ENCODE measurements around the gene PTPRM. TPM values are rescaled to one million over a fixed set of nuclear protein-coding genes. Genes with fewer than 3 reads are reported as not detected.

Gene PTPRM
- total RNA-seq, 4 donors from 2014 or later: 62.7 to 94.0 (median 76.0) TPM

GRCh38 chr18:7772510-7772888 lies 205.4 kb downstream of the PTPRM start:
- TF ChIP-seq POLR2AphosphoS5 (IDR thresholded peaks at IDR 0.05) (no peak), EP300 (IDR thresholded peaks at IDR 0.05) (no peak), POLR2A (IDR thresholded peaks at IDR 0.05; ENCODE audit: low read depth) (no peak), CTCF (IDR thresholded peaks at IDR 0.05) (no peak)
- Histone ChIP-seq H3K36me3 (no peaks in the 10 kb centered on the region), H3K27ac (replicated peaks in 1 of 4) (no peak overlapping the region), H3K4me1 (peaks cover 20 to 29% (median 23%) of the 10 kb centered on the region in 4 donors), H3K9me3 (no peaks in the 10 kb centered on the region), H3K27me3 (no peaks in the 10 kb centered on the region), H3K4me3 (no peak overlapping the region)
- no peak for DNase-seq (ENCODE audit: extremely low spot score)
- intact Hi-C loops (cut with DNase I): no loop called here

GRCh38 chr18:7772951-7773350 lies 205.8 kb downstream of the PTPRM start:
- 60% methylated on average over 2 of the region's 2 CpGs for WGBS
- Histone ChIP-seq H3K27ac (replicated peaks in 1 of 4) (no peak overlapping the region), H3K27me3 (no peaks in the 10 kb centered on the region), H3K36me3 (no peaks in the 10 kb centered on the region), H3K9me3 (no peaks in the 10 kb centered on the region), H3K4me3 (no peak overlapping the region), H3K4me1 (peaks cover 20 to 29% (median 23%) of the 10 kb centered on the region in 4 donors)
- TF ChIP-seq POLR2AphosphoS5 (IDR thresholded peaks at IDR 0.05): no peak
- no peak for TF ChIP-seq CTCF (IDR thresholded peaks at IDR 0.05)
- no peak for TF ChIP-seq POLR2A (IDR thresholded peaks at IDR 0.05; ENCODE audit: low read depth)
- TF ChIP-seq EP300 (IDR thresholded peaks at IDR 0.05): no peak
- intact Hi-C loops (cut with DNase I): no loop called here
- no peak for DNase-seq (ENCODE audit: extremely low spot score)

- H3K4me3 ChIP-seq: no peak overlapping the region
- no peaks in the 10 kb centered on the region for H3K9me3 ChIP-seq
- peaks cover 20 to 27% (median 23%) of the 10 kb centered on the region in 4 donors for H3K4me1 ChIP-seq
- no peak for DNase-seq (ENCODE audit: extremely low spot score)
- no peaks in the 10 kb centered on the region for H3K36me3 ChIP-seq
- no peaks in the 10 kb centered on the region for H3K27me3 ChIP-seq
- TF ChIP-seq POLR2A (IDR thresholded peaks at IDR 0.05; ENCODE audit: low read depth) (no peak), EP300 (IDR thresholded peaks at IDR 0.05) (no peak), POLR2AphosphoS5 (IDR thresholded peaks at IDR 0.05) (no peak), CTCF (IDR thresholded peaks at IDR 0.05) (no peak)
- no peak overlapping the region for H3K27ac ChIP-seq (replicated peaks in 1 of 4)
- intact Hi-C loops (cut with DNase I): no loop called here
- WGBS: 70% methylated on average over 4 of the region's 4 CpGs
These were observed 208.0 kb downstream of the PTPRM start for GRCh38 chr18:7775128-7775527.

- no peak overlapping the region for H3K27ac ChIP-seq (replicated peaks in 1 of 4)
- peaks cover 17 to 20% (median 19%) of the 10 kb centered on the region in 4 donors for H3K4me1 ChIP-seq
- H3K36me3 ChIP-seq: no peaks in the 10 kb centered on the region
- intact Hi-C loops (cut with DNase I): no loop called here
- no peak overlapping the region for H3K4me3 ChIP-seq
- no peak for DNase-seq (ENCODE audit: extremely low spot score)
- WGBS: 90% methylated on average over 2 of the region's 2 CpGs
- TF ChIP-seq CTCF (IDR thresholded peaks at IDR 0.05): no peak
- TF ChIP-seq EP300 (IDR thresholded peaks at IDR 0.05): no peak
- no peak for TF ChIP-seq POLR2AphosphoS5 (IDR thresholded peaks at IDR 0.05)
- no peak for TF ChIP-seq POLR2A (IDR thresholded peaks at IDR 0.05; ENCODE audit: low read depth)
- H3K9me3 ChIP-seq: no peaks in the 10 kb centered on the region
- H3K27me3 ChIP-seq: no peaks in the 10 kb centered on the region
These were observed 208.7 kb downstream of the PTPRM start for GRCh38 chr18:7775843-7776242.

- Histone ChIP-seq H3K27me3 (no peaks in the 10 kb centered on the region), H3K36me3 (no peaks in the 10 kb centered on the region), H3K4me1 (peaks cover 0 to 10% (median under 1%) of the 10 kb centered on the region in 4 donors), H3K4me3 (no peak overlapping the region), H3K9me3 (no peaks in the 10 kb centered on the region), H3K27ac (replicated peaks in 1 of 4) (no peak overlapping the region)
- TF ChIP-seq EP300 (IDR thresholded peaks at IDR 0.05) (no peak), CTCF (IDR thresholded peaks at IDR 0.05) (no peak), POLR2AphosphoS5 (IDR thresholded peaks at IDR 0.05) (no peak), POLR2A (IDR thresholded peaks at IDR 0.05; ENCODE audit: low read depth) (no peak)
- 90% methylated on average over 7 of the region's 7 CpGs for WGBS
- intact Hi-C loops (cut with DNase I): no loop called here
- DNase-seq (ENCODE audit: extremely low spot score): no peak
These were observed 211.1 kb downstream of the PTPRM start for GRCh38 chr18:7778181-7778580.

All from esophagus muscularis mucosa (tissue), 4 donors.